Jurkat, Clone E6-1 (cell line): Measurements from ENCODE around the gene DGCR6L.
"Not testable (repeated sequence)": the region's sequence is repeated elsewhere in the genome, so short reads cannot be mapped to it uniquely, and the experiment has no call there.

Experiments used
- DNase-seq: peaks from one replicate; pipeline ENCODE4 v3.0.0-alpha.2; 2011; ENCODE audit warnings: low read depth, low spot score
- H3K4me3 ChIP-seq: 2 replicates; pipeline ENCODE4 v1.5.1; 2011; ENCODE audit warnings: mild to moderate bottlenecking, low read length, control low read depth, moderate library complexity

The DGCR6L gene

DNA sequence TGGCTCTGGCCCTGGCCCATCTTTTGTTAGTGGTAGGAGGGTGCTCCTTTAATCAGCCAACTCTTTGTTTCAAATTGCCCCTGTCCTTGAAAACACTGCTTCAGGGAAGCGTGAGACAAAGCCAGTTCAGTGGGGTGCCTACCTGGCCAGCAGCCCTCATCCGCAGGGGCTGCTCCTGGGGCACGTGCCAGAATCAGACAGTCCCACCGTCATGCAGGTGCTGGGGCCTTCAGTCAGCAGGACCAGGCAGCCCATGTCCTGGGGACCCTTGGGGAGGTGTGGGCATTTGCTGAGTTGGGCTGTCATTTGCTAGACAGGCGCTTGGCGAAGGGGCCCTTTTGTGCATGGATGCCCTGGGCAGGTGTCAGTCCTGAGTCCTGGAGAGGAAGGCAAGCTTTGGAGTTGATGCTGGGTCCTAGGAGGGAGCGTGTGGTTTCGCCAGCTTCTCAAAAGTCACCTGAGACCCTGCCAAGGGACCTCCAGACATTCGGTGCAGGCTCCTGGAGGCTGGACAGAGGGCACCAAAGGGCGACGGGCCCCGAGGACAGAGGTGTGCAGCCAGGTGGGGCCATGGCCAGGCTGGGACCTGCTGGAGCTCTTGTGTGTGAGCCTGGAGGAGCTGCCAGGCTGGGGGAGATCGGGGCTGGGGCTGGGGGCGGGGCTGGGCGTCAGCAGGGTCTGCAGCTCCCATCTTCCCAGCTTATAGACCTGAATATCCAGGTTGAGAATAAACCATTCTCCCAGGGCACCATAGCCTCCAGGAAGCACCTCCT lies 36.8 kb downstream of the DGCR6L start:
- DNase-seq, result no peak
- H3K4me3 ChIP-seq, result no peak overlapping the region

DNA sequence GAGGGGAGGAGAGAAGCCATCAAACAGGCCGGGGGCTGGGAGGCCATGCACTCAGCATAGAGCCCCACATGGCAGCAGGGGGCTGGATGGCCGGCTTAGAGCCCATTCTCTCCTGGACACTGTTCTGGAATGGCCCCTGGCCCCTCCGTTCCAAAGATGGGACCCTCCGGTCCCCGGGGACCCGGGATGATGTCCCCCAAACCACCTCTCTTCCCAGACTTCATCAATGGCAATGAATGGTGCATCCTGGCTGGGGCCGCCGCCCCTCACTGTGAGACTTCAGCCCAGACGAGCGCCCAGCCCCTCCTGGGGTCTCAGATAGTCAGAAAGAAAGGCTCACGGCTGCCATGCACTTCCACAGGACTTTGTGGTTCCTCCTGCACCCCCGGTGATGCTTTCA lies 38.0 kb downstream of the DGCR6L start:
- H3K4me3 ChIP-seq, result no peak overlapping the region
- DNase-seq, result no peak

GRCh38 chr22:20281473-20281872 lies 38.4 kb downstream of the DGCR6L start:
- not testable (repeated sequence) for DNase-seq, H3K4me3 ChIP-seq

DNA sequence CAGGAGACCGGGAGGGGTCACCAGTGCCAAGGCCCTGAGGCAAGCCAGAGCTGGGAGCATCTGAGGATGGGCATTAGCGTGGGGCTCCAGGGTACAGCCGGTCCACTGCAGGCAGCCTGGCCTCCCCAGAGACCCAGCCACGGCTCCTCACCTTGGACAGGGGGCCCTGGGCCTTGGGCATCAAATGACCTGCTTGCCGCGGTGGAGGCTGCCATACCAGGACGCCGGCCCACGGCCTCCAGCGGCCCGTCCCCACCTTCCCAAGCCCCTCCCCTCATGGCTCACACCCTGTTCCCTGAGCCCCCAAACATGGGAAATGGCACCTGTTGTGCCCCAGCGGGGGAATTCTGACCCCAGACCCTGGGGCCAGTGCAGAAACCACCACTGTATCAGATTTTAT lies 39.0 kb downstream of the DGCR6L start:
- no peak overlapping the region for H3K4me3 ChIP-seq
- no peak for DNase-seq

GRCh38 chr22:20280163-20280562 lies 39.7 kb downstream of the DGCR6L start:
- H3K4me3 ChIP-seq, DNase-seq: not testable (repeated sequence)

DNA sequence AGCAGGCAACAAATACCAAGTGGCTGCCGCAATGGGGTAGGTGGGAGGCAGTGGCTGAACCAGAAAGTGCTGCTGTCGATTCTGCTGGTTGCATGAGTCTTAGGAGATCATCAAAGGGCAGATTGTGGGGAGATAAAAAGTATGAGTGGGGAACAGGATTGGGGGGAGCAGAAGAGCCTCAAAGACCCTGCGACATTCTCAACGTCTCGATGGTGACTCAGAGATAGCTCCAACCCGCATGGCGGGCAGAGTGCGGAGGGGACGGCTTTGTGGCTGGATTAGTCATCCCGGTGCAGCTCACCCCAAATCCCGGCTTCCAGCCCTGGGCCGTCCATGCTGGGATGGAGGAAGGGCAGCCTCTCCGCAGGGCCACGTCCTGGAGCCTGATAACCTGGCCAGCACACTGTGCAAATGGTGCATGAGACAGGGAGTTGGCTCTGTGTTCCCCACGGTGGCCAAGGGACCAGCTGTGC lies 40.2 kb downstream of the DGCR6L start:
- no peak overlapping the region for H3K4me3 ChIP-seq
- no peak for DNase-seq

GRCh38 chr22:20278726-20279490 lies 41.0 kb downstream of the DGCR6L start:
- not testable (repeated sequence) for DNase-seq, H3K4me3 ChIP-seq

DNA sequence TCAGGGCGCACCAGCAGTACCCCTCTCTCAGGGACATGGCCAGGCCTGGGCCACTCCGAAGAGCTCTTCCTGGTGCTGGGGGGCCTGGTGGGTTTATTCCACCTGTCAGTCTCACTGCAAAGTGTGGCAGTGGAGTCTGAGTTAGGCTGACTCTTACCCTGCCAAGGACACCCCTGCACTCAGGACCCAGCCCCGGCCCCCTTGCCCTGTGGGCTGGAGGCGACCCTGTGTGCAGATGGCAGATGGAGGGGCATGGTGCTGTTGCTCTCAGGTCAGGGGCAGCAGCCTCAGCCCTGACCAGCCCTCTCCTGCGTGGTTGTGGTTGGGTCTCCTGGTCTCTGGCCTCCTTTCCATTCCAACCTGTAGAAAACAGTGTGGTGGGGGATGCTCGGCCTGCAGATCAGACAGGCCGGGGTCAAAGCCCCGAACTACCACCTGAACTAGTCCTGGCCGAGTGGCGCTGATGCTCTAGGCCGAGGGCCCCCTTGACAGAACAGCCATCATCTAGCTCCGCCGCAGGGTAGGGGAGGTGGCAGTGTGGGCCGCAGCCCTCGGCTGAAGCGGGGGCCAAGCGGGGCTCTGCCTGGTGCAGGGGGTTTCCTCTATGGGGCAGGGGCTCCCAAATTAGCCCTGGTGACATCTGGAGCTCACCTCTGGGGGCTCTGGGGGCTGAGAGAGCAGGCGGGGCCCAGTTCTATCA lies 41.8 kb downstream of the DGCR6L start:
- H3K4me3 ChIP-seq, DNase-seq: not testable (repeated sequence)

- no peak for DNase-seq
- H3K4me3 ChIP-seq, result no peak overlapping the region
Observed at GRCh38 chr22:20276468-20276867, 43.4 kb downstream of the DGCR6L start.

DNA sequence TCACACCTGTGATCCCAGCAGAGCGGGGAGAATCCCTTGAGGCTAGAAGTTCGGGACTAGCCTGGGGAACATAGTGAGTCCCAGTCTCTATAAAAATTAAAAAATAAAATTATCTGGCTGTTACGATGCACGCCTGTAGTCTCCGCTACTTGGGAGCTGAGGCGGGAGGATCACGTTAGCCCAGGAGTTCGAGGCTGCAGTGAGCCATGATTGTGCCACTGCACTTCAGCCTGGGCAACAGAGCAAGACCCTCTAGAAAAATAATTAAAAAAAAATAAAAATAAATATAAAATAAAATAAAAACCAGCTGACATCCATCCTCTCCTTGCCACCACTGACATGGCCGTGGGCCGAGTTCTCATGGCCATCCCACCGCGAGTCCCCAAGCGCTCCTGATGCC lies 44.0 kb downstream of the DGCR6L start:
- H3K4me3 ChIP-seq, result no peak overlapping the region
- no peak for DNase-seq

GRCh38 chr22:20275325-20275724 lies 44.5 kb downstream of the DGCR6L start:
- H3K4me3 ChIP-seq, DNase-seq: not testable (repeated sequence)

GRCh38 chr22:20274374-20274773 lies 45.5 kb downstream of the DGCR6L start:
- H3K4me3 ChIP-seq, DNase-seq: not testable (repeated sequence)

DNA sequence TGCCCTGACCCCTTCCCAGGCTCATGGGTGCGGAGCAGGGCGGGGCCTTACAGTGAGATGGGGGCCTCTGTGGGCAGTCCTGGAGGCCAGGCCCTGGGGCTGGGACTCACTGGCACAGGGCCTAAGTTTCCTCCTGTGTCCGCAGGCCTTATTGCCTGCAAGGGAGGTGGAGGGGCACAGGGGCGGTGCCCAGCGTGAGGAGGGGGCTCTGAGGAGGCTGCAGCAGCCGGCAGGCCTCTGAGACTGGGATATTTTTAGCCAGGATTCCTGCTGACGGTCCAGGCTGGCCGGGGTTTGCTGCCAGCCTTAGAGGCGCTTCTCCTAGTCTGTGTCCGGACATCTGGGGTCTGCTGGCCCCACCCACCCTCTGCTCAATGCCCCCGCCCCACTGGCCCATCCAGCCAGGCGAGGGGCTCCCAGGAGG lies 46.1 kb downstream of the DGCR6L start:
- H3K4me3 ChIP-seq, result no peak overlapping the region
- DNase-seq, result no peak

GRCh38 chr22:20272700-20273099 lies 47.2 kb downstream of the DGCR6L start:
- H3K4me3 ChIP-seq, result no peak overlapping the region
- no peak for DNase-seq

- no peak for DNase-seq
- H3K4me3 ChIP-seq, result no peak overlapping the region
Observed at GRCh38 chr22:20272174-20272573, 47.7 kb downstream of the DGCR6L start.

- DNase-seq, result no peak
- H3K4me3 ChIP-seq, result no peak overlapping the region
Observed at GRCh38 chr22:20271114-20271994, 48.5 kb downstream of the DGCR6L start.

GRCh38 chr22:20270190-20271113 lies 49.4 kb downstream of the DGCR6L start:
- H3K4me3 ChIP-seq, DNase-seq: not testable (repeated sequence)

- DNase-seq, H3K4me3 ChIP-seq: not testable (repeated sequence)
Observed at GRCh38 chr22:20269673-20270072, 50.2 kb downstream of the DGCR6L start.
